HG03060 (cell line): ENCODE results near the gene SETX.

Experiments used
- ATAC-seq: cut with Tn5 transposase; IDR thresholded peaks from one replicate; pipeline ENCODE4 v1.9.1; 2021; ENCODE audit warnings: low read depth, moderate number of reproducible peaks; ENCODE audit not compliant: unreplicated experiment

Gene SETX

DNA sequence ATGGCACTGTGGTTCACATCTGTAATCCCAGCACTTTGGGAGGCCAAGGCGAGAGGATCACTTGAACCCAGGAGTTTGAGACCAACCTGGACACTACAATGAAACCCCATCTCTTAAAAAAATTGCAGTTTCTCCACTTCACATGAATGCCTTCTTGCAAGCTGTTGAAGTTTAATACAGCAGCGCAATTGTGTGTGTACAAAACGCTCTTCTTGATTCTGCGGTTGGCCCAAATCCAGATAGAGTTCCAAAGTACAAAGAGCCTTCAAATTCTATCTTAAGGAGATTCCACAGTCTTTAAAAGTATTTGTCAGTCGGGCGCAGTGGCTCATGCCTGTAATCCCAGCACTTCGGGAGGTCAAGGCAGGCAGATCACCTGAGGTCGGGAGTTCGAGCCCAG is 9.3 kb upstream of the SETX start:
- ATAC-seq = no peak

DNA sequence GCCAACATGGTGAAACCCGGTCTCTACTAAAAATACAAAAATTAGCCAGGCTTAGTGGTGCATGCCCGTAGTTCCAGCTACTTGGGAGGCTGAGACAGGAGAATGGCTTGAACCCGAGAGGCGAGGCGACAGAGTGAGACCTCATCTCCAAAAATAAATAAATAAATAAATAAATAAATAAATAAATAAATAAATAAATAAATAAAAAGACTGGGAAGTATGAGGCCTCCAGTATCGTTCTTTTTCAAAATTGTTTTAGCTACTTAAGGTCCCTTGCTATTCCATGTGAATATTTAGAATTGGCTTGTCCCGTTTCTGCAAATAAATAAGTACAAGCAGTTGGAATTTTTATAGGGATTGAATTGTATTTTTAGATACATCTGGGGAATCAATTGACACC is 3.0 kb upstream of the SETX start:
- ATAC-seq = no peak

DNA sequence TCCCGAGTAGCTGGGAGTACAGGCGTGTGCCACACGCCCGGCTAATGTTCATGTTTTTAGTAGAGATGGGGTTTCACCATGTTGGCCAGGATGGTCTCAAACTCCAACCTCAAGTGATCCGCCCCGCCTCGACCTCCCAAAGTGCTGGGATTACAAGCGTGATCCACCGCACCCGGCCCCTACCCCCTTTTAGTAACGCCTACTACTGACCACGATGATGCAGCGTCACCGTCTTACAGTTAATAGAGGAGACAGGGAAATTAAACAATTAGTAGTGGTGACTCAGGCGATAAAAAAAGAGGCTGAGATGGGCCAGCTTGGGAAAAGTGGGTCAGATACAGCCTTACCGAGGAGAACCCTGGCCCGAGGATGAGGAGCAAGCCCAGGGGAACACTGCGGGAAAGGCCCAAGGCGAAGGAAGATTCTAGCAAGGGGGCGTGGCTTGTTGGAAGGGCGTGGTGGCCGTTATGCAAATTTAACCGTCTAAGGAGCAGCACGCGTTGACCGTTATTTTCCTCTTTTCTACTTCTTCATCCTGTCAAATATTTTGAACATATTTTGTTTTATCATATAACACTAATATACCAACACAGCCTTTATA is 1.6 kb upstream of the SETX start:
- no peak for ATAC-seq

DNA sequence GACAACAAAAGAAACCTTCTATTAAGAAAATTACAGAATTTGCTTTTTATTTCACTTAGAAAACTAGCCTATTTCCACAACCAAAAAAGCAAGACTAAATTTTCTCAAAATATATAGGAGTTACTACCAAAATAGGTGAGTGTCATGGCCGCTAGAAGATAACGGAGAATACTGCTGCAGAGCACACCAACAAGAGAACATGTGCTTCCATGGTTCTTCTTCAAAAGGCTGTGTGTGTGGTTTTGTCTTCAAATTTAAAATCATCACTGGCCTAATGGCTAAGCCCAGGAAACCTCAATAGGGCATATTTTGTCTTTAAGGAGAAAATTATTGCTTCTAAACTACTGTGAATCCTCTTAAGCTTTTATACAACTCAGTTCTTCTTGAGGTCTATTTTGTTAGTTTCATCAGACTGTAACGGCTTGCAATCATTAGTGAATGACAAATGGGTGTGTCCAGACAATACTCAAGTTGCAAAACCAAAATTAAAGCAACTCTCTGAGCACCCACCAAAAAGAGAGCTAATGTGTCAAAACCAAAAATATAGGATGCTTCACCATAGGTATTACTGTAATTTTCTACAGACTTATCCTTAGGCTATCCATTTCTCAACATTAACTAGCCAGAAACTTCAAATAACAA is 3.3 kb downstream of the SETX start:
- no peak for ATAC-seq

DNA sequence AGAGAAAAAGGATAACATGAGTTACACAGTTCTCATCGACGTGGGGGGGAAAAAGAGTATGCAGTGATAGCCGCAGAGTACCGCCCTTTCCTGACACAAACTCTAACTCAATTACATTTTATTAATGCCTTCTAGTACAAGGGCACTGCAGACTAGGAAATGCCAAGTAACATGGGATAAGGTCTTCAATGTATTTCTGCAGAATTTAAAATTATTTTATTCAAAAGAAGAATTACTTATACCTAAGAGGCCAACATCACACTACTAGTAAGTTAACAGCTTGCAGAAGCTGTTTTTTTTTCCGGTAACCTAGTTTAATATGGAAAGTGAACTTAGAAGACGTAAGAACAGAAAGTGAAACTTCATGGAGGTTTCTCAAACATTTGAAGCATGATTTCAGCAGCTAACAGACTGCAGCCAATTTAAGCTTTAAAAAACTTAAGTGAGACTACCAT is 3.9 kb downstream of the SETX start:
- ATAC-seq = no peak

DNA sequence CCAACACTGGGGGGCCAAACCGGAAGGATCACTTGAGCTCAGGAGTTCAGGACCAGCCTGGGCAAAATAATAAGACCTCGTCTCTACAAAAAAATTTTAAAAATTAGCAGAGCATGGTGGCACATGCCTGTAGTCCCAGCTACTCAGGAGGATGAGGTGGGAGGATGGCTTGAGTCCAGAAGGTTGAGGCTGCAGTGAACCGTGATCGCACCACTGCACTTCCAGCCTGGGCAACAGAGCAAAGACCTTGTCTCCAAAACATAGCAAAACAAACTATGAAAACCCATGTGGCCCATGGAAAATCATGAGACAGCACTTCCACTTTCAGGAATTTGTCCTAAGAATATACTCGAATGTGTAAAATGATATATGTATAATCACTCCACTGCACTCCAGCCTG is 6.1 kb downstream of the SETX start:
- ATAC-seq = no peak

DNA sequence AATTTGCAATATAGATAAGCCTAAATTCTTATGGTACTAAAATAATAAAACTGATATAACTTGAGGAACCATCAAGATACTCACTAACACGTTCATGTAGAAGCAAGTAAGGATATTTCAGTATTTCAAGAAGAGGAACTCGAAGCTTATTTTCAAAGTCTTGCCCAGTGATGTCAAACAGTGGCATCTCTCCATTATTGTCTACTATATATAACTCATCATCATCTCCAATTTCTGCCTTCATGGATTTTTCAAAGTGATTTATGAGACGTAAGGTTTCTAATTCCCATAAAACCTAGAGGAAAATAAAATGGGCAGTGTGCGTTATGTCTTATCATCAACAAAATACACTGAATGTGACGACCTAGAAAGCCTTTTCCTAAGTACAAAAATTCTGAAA is 8.6 kb downstream of the SETX start:
- no peak for ATAC-seq

DNA sequence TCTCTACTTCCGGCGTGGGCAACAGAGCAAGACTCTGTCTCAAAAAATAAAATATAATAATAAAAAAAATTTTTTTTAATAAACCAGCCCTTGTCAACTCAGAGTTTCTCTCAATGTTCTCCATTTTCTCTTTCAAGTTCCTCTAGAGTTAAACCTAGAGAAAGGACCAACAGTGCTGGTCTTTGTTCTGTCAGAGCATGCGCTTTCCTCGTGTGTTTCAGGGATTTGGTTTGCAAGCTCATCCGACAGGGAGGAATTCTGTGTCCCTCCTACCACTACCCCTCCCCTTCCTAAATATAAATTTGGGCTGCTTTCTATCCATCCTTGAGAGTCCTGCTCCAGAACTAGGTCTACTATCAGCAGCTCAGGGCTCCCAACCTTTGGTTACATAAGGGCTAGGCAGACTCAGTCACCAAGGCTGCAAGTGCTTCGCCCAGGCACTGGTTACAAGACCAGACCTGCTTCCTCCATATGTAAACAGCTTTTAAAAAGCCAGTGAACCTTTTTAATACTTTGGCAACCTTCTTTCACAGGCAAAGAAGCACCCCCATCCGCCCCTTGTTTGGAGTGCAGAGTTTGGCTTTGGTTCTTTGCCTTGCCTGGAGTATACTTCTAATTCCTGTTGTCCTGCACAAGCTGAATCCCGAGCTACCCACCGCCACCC is 13.5 kb downstream of the SETX start:
- no peak for ATAC-seq

DNA sequence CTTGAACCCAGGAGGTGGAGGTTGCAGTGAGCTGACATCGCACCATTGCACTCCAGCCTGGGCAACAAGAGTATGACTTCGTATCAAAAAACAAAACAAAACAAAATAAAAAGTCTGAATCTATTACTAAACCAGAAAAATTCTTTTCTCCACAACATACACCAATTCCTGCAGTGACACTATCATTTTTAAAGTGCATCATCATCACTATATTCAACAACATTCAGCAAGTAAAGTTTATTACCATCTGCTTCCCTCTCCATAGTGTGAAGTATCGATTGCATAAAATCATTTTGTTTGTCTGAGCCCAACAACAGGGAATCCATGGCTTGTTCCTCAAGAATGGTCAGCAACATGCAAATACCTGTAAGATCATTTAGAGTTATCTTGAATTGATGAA is 20.4 kb downstream of the SETX start:
- ATAC-seq = no peak

DNA sequence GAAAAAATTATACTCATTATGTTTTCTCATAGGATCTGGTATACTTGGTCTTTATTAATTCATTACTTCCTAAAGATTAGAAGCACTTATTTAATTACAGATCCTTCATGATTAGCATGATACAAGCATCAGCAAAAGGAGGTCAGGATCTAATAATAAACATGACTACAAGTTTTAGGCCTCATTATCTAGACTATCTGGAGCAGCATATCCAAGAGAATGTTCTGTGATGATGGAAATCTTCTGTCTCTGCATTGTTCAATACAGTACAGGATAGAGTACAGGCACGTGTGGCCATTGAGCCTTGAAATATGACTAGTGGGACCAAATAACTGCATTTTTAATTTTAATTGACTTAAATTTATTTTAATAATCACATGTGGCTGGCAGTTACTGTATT is 21.2 kb downstream of the SETX start:
- ATAC-seq = no peak

DNA sequence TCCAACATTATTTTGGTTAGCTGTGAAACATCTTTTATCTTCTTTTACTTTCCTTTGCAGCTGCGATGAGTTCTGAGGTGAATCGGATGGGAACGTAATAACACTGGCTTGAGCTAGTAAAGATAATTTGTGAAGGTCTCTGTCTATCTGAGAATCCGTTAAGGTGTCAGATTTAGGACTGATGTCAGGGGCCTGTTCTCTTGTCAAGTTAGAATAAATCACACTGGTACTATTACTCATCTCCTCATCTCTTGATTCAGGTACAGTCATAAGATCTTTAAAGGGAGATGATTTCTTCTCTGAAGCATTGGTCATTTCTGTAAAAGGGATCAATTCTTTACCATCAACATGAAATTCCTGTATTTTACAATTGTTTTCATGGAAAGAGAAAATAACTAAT is 26.2 kb downstream of the SETX start:
- no peak for ATAC-seq

DNA sequence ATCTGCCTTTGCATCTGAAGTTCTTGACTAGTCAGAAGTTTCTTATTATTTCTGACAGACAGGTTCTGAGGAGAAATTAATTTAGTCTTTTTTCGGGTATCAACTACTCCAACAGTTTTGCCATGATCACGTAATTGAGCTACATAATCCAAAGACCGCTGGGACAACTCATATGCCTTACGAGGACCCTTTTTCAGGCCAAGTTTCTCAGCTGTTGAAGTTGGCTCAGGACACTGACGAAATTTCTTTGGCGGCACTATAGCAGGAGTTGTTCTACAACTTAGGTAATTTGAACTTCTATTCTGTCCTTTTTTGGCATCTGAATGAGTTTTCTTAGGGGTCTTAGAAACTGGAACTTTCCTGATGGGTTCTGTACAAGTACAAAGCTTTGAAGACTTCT is 27.2 kb downstream of the SETX start:
- ATAC-seq = no peak

DNA sequence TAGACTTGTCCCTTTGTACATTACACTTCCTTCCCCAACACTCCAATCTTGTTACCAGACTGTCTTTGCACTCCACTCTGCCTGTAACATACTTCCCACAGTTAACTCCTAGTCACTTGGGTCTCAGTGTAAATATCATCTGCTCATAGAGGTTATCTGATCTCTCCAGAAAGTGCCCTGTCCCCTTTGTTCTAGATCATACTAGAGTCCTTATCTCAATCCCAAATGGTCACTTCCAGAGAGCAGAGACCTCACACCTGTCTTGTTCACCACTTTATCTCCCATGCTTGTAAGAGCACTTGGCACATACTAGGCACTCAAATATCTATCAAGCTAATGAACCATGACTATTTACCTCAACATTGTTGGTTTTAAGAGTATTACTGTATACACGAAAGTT is 30.4 kb downstream of the SETX start:
- ATAC-seq = no peak

DNA sequence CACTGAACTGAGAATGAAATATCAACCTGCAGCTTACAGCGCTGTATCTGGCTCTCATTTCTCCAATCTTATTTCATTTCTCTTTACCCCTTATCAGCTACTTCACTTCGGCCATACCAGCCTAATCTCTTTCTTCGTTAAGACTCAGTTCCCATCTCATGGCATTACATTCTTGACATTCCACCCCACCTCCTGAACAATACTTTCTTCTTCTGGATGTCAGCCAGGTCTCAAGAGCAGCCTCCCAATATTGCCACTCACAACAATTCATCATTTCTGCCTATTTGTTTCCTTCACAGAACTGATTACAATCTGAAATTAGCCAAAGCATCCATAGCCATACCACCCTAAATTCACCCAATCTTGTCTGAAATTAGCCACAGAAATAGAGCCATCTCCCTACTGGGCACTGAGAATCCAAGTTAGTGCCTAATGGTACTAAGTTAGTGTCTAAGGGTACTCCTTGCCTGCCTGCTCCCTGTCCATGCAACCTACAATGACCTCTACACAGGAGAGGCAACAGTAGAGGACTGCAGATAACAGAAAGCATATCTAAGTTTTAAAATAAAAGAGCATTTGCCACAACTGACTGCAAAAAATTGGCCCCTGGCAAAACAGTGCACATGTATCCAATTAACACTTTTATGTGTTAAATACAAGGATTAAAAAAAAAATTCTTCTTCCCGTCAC is 35.2 kb downstream of the SETX start:
- no peak for ATAC-seq

DNA sequence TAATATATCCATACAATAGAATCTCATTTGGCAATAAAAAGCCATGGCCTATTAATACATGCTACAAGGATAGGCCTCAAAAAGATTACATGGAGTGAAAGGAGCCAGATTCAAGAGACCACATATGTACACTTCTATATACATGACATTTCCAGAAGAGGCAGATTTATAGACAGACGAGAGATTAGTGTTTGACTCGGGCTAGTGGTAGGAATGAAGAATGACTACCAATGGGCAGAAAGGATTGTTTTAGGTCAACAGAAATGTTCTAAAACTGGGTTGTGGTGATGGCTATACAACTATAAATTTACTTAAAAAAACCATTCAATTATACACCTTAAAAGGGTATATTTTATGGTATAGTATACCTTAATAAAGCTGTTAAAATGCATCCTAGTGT is 41.9 kb downstream of the SETX start:
- no peak for ATAC-seq

DNA sequence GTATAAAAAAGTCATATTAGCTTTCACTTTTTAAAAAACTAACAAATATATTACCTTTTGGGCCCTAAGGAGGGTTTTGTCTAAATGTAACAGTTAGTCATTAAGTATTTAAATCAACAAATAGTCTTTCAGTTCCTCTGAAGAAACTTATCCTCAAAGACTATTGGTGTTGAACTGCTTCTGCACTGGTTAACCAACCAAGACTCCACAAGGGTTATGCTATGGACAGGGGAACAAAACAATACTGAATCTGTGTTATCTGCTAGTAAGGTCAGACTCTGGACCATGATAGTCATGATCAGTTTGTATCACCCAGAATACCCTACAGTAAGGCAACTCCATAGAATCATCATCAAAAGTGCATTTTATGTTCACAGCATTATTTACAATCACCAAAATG is 42.4 kb downstream of the SETX start:
- no peak for ATAC-seq

DNA sequence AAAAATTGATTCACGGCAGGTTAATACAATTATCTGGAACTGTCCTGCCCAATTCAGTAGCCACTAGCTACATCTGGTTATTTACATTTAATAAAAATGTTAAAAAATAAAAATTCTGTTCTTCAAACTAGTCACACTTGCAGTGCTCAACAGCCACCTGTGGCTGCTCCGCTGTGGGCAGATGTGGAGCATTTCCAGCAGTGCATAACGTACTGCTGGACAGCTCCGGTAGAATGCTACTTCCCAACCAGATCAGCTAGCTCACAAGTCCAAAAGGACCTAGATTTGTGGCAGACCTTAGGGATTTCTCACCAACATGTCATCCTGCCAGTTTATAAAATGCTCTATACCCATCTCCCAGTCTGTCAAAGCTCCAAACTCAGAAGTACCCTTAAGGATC is 42.8 kb downstream of the SETX start:
- no peak for ATAC-seq

DNA sequence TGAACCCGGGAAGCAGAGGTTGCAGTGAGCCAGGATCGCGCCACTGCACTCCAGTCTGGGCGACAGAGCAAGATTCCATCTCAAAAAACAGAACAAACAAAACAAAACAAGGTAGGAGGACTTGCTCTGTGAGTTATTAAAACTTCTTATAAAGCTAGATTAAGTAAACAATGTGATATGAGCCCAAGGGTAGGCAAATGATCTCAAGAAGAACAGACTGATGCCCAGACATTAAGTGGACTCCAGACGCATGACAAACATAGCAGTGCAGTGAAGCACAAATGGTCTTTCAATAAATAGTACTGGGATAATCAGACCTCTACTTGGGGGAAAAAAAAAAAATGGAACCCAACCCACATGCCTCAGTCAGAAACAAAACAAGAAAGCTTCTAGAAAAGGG is 45.7 kb downstream of the SETX start:
- ATAC-seq = no peak

DNA sequence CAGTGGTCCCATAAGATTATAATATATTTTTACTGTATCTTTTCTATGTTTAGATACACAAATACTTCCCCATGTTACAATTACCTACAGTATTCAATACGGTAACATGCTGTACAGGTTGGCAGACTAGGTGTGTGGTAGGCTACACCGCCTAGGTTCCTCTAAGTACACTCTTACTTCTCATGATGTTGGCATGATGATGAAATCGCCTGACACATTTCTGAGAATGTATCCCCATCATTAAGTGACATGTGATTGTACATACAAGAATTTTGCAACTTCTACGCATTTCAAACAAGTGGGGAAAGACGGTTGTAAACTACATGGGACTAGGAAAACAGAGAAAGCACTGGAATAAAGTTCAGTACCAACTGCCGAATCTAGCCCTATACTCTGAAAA is 53.3 kb downstream of the SETX start:
- no peak for ATAC-seq

DNA sequence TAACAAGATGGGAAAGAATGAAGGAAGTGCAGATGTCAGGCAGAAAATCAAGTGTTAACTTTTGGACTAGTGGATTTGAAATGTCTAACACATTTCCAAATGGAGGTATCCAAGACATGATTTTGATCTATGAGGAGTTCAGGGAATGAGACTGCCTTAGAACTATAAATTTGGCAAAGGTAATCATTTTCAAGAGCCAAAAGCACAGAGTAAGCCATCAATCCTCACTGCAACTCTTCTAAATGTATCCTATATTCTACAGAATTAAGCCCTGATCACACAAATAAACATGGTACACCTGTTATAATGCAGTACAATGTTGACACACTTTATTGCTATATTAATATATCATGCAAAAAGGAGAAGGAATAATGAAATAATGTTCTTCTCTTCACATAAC is 55.6 kb downstream of the SETX start:
- ATAC-seq = no peak

DNA sequence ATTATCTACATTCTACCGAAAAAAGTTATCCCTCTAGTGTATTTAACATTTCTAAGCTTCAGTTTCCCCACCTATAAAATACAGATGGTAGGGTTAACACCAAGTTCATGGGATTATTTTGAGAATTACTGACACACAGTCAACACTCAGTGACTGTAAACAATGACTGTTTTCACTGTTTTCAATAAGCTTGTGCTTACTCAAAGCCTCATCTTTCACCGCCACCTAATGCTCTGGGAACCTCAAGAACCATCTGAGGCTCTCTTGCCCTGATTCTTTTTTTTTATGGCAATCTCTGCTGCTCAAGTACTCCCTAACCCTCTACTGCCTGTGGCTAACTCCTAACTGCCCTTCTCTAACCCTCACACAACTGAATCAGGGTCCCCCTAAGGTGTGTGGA is 59.6 kb downstream of the SETX start:
- no peak for ATAC-seq
